H4 (cell line): Measurements from ENCODE around the gene MPZL2. TPM values are rescaled to one million over a fixed set of nuclear protein-coding genes. Genes with fewer than 3 reads are reported as not detected.

Experiments
- DNase-seq: peaks from one replicate; pipeline ENCODE4 v3.0.0-alpha.2; 2015; ENCODE audit warnings: low spot score
- total RNA-seq: library from RNA; depleted of rRNA; stranded (reverse); fragments of >200 nt; shearing (Covaris generic); gene quantifications from 2 replicates; pipeline ENCODE4 v1.2.3, GENCODE V29; 2014

The MPZL2 gene
- total RNA-seq, 1 experiment from 2014 or later = 1.0 TPM

DNA sequence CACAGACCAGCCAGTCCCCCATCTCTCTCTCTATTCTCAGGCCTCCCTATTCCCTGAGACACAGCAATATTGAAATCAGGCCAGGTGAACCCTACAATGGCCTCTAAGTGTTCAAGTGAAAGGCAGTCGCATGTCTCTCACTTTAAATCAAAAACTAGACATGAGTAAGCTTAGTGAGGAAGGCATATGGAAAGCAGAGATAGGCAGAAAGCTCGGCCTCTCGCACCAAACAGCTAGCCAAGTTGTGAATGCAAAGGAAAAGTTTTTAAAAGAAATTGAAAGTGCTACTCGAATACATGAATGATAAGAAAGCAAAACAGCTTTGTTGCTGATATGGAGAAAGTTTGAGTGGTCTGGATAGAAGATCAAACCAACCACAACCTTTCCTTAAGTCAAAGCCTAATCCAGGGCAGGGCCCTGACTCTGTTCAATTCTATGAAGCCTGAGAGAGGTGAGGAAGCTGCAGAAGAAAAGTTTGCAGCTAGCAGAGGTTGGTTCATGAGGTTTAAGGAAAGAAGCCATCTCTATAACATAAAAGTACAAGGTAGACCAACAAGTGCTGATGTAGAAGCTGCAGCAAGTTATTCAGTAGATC lies 19.8 kb upstream of the MPZL2 start:
- DNase-seq = no peak

DNA sequence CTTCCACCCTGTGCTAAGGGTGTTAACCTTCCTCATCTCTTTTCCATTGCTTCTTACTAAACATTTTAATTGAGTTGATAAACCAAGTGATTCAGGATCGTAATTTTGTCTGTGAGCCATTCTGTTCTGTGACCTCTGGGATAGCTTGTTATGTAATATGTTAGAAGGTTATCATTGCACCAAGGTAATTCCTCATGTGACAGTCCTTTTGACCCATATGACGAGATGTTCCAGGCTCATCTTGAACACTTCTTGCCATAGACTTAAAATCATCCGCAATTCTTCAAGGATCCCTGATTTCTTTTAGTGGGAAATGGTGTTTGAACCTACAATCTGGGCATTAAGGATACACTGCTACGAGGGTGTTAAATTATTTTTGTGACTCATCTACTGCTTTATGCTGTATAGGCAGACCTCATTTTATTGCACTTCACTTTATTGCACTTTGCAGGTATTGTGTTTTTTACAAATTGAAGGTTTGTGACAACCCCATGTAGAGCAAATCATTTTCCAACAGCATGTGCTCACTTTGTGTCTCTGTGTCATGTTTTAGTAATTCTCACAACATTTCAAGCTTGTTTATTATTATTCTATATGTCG lies 19.0 kb upstream of the MPZL2 start:
- DNase-seq = no peak

DNA sequence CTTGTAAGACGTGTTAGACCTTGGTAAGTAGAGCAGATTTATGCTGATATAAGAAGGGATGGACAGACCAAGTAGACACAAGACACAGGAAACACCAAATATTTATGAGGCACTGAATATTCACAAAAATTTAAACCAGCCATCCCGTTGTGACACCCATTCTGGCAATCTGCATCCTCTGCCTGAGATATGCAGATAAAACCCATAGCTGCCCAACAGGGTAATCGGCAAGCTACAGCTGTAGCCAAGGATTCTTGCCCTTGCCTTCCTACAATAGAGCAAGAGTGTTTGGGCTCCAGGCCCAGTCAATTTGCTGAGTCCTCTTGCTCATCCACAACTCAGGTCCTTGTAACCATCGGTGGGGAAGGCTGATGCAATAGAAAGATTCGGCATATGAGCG lies 18.5 kb upstream of the MPZL2 start:
- DNase-seq = no peak

DNA sequence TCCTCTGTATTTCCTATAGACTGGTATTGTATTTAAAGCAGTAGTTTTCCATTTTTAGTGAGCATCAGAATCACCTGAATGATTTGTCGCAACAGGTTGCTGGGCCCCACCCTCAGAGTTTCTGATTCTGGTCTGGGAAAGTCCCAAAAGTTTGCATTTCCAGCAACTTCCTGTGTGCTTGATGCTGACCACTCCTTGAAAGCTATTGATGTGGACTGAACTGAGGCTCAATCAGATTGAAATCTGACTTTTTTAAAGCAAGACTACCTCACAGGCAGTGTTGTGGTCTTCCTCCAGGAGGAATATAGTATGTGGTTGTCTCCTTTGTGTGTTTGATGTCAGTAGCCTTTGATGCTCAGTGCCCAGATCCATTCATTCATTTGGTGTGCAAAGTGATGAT lies 17.2 kb upstream of the MPZL2 start:
- DNase-seq = no peak

DNA sequence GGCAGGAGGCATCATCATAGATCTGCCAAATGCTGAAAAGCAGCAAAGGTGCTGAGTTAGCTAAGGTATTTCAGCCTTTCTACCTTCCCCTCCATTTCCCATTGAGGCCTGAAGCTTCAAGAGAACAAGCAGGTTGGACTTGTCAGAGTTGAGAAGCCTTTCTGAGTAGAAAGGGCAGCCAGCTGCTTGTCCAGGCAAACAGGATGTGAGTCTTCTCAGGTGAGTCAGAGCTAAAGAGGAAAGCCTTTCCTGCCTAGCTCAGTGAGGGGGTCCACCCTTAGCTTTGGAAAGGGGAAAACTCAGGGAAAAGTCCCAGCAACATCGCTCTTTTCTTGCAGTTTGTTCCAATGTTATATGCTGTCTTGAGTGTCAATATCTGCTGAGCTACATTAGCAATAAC lies 13.2 kb upstream of the MPZL2 start:
- DNase-seq = peak; percentile 18

DNA sequence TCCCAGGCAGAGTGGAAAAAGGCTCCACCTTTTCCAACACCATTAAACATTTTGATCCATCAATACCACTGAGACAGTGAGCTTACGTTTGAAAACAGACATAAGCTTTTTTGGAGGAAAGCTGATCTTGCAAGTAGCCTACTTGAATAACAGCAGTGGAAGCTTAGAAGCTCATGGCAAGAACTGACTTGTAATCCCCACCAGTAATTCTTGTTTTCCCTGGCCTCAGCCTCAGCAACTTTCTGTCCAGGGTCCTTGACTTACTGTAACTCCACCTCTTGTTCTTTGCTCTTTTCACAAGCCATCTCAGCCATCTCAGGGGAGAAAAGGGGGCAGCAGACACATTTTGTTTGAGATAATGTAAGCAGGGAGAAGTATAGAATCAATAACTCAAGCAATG lies 12.3 kb upstream of the MPZL2 start:
- DNase-seq = no peak

DNA sequence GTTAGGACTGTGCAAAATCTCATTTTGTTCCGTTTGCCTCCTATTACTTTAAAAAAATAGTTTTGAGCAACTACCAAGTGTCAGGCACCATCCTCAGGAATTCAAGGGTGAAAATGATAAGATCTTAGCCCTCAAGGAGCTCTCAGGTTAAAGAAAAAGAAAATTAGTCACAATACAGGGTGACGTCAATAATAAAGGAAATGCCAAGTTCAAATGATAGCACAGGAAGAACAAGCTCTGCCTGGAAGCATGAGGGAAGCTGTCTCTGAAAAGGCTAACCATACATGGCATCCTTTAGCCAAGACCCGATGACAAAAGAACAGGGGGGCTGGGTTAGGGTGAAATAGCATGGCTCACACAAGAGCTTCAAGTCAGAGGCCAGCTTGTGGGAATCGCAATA lies 11.1 kb upstream of the MPZL2 start:
- DNase-seq = peak; percentile 38

DNA sequence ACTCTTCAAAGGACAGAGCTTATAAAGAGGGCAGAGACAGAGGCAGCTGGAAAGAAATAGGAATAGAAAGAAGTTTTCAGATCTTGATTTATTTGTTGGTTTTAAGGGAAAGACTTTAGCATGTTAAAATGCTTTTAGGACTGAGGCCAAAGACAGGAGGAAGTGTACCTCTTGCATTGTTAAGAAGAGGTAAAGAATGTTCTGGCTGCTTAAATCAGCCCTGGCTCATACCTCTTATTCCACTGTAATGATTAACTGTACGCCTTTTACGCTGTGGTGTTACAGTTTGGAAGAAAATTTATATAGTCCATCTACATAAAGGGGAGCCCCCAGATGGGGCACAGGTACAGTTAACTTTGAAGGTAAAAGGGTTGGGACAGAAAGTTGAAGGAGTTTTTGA lies 10.1 kb upstream of the MPZL2 start:
- DNase-seq = no peak

DNA sequence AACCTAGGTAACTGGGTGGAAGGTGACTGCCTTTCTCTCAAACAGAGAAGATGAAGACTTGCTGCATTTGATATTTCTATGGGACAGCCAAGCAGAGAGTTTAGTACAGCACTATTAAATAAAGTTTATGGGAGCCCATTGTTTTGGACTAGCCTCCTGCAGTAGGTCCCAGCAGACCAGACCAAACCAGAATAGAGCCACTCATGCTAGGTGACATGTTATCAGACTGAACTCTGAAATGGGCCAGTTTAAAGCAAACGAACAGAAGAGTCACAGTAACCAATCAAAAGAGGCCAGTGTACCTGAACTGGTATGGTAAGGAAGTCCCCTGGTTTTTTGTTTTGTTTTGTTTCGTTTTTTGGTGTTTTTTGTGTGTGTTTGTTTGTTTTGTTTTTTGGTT lies 7.9 kb upstream of the MPZL2 start:
- DNase-seq = no peak

DNA sequence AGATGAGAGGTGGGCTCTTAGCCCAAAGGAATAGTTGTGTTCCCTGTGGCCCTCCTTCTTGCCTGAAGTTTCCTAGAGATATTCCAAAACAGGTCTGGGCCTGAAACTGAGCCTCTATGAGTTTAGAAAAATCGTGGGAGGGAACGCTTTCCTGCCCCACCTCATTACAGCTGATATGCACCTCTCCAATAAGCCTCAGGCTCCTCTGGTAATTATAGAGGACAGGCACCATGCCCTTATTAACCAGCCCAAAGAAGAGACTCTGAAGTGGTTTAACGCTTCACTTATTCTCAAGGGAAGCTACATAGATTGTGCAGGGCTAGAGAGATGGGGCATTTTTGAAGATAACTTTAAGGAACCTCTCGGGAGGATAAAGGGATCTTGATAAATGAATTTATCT lies 3.4 kb upstream of the MPZL2 start:
- DNase-seq = no peak

DNA sequence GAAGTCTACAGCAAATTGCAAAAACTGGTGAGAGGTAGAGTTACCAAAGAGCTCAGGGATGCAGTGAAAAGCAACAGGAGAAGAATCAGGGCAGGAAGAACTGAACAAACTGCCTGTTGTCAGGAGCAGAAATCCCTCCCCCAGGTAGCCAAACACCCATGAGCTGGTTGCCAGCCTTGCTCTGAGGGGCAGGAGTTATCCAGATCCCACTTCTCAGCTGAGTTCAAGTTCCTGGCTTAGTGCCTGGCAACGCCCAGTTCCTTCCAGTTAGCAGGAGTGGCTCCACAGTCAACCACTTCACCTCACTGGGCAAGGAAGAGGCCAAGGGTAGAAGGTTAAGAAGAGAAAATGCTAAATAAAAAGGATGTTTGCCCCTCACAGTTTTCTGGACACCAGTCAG lies 1.9 kb upstream of the MPZL2 start:
- no peak for DNase-seq

DNA sequence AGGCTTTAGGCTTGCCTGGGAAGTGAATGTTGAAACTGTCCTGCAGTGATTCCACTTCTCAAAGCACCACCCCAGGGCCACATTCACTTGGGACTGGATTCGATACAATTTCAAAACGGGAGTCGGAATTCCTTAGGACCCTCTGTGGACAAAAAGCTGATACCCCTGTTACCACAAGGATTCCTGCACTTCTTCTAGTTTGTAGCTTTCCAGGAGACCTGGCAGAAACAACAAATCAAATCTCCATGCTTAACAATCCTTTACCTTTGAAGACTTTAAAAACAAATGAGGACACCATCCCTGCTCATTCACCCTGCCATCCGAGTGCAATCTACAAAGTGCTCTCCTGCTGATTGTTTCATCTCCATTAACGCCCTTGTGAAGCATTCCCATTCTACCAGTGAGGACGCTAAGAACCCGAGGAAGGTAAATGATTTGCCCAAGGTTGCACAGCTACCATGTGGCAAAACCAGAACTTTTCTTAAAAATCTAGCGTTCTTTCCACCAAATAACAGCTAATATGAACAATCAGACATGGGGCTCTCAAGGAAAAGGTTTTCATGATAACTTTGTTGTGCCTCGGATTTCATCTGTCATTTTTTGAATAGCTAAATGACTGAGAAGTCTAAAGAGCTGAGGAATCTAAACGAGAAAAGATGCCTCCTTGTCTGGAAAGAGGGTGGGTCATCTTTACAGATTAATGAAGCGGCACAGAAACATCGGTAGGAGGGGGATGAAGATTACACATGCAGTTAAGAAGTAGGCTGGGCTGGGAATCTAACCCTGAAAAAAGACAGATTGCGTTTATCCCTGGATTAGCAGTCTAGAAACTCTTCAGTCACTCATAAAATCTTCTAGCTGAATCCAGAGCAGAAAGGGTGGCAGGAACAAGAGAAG lies 720 bp upstream of the MPZL2 start:
- DNase-seq = no peak

DNA sequence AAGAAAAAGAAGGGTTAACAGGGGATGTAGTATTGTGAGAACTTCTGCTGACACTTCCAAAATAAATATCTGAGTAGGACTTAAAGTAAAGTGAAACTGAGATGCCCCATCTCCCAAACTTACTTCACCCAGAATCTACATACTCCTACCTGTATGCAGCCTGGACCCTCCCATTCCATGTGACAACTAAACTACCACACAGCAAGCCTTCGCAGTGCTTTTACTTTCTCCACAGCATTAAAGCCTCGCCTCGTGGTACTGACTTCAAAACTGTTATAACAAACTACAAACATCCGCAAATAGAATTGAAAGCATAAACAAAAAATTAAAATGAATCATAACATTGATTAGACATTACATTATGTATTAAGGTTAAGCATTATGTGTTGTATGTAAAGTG lies 985 bp downstream of the MPZL2 start:
- DNase-seq = no peak

DNA sequence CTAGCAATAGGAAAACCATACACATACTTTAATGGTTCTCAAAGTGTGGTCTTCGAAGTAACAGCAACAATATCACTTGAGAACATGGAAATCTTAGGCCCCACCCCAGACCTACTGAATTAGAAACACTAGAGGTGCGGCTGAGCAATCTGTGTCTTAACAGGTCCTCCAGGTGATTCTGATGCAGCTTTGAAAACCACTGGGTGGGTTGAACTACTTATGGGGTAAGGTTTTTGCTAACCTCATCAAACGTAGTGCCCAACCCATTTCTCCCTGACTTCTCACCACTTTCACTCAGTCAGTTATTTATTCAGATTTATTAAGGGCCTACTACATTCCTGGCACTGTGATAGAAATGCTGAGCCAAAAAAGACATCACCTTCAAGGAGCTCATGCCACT lies 3.7 kb downstream of the MPZL2 start:
- no peak for DNase-seq

DNA sequence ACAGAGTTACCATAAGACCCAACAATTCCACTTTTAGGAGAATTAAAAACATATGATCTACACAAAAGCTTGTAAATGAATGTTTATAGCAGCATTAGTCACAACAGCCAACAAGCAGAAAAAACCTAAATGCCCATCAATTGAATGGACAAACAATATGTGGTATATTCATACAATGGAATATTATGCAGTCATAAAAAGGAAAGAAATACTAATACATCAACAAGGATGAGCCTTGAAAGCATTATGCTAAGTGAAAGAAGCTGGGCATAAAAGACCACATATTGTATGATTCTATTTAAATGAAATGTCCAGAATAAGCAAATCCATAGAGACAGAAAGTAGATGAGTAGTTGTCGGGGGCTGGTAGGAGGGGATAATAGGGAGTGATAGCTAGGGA lies 5.0 kb downstream of the MPZL2 start:
- DNase-seq = no peak

DNA sequence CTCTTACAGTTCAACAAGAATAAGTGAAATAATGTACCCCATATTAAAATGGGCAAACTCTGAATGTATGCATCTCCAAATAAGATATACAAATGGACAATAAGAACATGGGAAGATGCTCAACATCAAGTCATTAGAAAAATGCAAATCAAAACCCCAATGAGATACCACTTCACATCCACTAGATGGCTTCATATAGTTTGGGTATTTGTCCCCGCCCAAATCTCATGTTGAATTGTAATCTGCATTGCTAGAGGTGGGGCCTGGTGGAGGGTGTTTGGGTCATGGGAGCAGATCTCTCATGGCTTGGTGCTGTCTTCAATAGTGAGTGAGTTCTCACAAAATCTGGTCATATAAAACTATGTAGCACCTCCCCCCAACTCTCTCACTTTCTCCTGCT lies 5.7 kb downstream of the MPZL2 start:
- DNase-seq = no peak

DNA sequence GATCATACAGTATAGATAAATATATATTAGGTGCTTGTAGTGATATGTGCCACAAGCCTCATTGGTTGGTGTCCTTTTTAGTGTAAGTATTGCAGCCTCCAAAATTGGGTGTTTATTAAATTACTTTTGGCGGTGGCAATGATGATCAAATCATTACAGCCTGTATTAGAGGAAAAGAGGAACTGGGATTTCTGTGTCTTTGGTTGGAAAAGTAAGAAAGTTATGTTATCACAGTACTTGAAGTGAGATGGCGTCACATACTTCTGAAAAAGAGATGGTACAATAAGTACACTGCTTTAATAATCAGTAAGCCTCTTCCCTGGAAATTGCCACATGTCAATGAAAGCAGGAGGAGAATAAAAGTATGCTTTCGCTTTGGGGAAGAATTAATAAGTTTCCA lies 11.4 kb downstream of the MPZL2 start:
- no peak for DNase-seq

DNA sequence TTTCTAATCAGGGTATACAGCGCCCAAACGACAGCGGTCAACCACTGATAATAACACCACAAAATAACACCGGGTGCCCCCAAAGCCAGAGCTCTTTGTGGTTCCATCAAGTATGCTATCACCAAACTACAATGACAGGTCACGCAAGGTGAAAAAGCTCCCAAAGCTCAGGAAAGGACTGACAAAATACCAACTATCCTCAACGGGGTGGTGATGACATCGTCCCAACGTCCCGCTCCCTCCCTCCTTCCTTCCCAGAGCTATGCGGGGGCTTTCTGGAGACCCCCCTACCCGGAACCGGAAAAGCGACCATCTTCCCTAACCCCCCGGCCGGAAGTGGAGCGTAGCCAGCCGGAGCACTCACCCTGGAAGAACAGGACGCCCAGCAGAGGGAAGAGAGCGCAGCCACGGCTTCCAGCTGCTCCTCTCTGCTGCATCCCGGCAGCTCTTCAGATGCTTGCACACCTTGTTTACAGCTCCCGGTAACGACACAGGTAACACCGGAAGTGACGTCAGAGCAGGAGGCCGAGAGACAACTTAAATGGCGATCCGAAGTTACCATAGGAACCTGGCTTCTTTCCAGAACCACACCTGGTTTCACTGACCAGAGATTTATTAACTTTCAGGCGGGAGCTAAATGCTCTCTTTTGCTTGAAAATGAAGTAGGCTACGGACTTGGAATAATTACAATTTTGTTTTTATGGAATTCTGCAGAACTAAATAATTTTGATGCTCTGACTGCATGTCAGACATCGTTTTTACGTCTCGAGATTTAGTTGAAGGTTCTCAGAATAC lies 12.0 kb downstream of the MPZL2 start, which contains the start of gene MPZL3:
MPZL3 (minus strand) TSS at position 508 of the 795 bp plus-strand sequence; CDS start at position 437, 71 bp downstream.
- DNase-seq = peak; percentile 90

DNA sequence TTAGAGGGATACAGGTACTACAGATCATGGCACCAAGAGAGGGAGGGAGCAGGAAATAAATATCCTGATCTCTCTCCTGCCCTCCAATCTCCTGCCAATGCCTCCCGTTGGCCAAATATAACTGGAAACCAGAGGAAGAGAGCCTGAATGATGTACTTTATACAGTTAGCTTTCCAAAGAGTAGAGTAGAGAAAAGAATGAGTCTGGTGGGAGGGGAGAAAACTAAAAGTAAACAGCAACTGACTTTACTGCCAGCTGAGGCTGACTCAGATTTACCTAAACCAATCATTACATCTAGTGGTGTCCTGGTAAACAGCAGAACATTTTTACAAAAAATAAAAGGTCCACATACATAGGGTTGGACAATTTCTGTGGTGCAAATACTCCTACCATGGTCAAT lies 17.1 kb downstream of the MPZL2 start:
- peak; percentile 32 for DNase-seq

DNA sequence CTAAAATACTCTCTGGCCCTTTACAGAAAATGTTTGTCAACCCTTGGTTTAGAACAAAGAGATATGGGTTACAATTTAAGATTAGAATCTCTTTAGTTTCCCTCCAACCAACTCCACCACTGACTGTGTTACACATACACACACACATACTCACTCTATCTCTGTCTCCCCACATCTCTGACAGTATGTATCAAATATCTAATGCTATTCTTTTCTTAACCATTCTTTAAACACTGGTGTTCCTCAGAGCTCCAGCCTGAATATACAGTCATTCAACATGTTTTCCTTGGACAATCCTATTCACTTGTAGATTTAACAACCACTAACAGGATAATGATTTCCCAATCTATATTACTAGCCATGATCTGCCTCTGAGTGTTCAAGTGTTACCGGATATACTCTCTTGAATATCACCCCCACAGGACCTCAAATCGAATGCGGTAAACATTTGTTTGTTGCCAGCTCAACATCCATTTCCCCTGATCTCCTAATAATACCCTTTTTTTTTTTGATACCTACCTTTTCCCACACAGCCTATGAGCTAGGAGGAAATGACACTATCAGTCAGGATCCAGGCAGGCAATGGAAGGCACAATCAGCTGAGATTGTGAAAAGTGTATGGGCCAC lies 18.0 kb downstream of the MPZL2 start:
- no peak for DNase-seq

DNA sequence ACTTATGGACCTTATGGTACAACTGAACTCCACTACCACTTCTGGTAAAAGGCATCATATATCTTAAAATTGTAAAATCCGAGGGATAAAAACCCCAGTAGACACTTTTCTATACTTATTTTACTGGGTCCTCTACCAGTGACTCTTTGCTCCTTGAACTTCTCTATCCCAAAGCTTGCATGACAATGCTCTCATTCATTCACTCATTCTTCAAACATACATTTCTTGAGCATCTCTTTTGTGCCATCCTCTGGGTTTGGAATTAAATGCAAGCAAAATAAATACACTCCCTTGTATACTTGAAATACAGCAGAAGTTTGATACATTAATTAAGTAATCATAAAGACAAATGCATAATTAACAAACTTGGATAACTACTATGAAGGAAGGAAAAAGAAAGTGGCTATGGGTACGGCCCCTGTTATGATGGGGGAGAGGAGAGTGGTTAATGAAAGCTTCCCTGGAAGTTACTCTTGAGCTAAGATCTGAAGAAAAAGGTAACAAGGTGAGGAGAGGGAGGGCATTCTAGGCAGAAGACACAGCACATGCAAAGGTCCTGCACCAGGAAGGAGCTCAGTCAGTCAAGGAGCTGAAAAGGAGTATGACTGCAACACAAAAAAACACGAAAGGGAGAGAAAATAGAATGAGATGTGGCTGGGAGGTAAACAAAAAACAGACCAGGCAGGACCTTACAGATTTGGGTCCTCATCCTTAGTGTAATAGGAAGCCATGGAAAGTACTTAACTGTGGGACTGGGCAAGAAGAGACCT lies 19.9 kb downstream of the MPZL2 start:
- no peak for DNase-seq
